Astrocyte (in vitro differentiated cells and primary cell): ENCODE data around the gene TMEM119. TPM values are rescaled to one million over a fixed set of nuclear protein-coding genes. Genes with fewer than 3 reads are reported as not detected.

Experiments used
- DNase-seq: peaks from one replicate; pipeline ENCODE4 v3.0.0-alpha.2; 2010; ENCODE audit warnings: low read depth
- FAIRE-seq: peaks from 2 replicates; lab custom pipeline; 2011; peaks lifted over from hg19 to GRCh38; lab: Jason Lieb, UNC
- H2AFZ ChIP-seq: 2 replicates; pipeline ENCODE4 v1.6.0; 2012; ENCODE audit warnings: low read depth, low read length, inconsistent platforms
- H3K27ac ChIP-seq: 2 replicates; pipeline ENCODE4 v1.5.1; 2011; ENCODE audit warnings: low read depth, low read length, inconsistent platforms
- H3K27me3 ChIP-seq: 2 replicates; pipeline ENCODE4 v1.6.0; 2011; ENCODE audit warnings: low read length, inconsistent platforms; ENCODE audit not compliant: insufficient read depth
- H3K36me3 ChIP-seq: 2 replicates; pipeline ENCODE4 v1.5.1; 2011; ENCODE audit warnings: low read length, inconsistent platforms; ENCODE audit not compliant: insufficient read depth
- H3K4me1 ChIP-seq: 2 replicates; pipeline ENCODE4 v1.5.1; 2011; ENCODE audit warnings: low read length, inconsistent platforms; ENCODE audit not compliant: insufficient read depth
- H3K4me2 ChIP-seq: 2 replicates; pipeline ENCODE4 v1.6.0; 2012; ENCODE audit warnings: low read length, inconsistent platforms
- H3K4me3 ChIP-seq: 2 replicates; pipeline ENCODE4 v1.5.1; 2011; ENCODE audit warnings: low read depth, mild to moderate bottlenecking, low read length, inconsistent platforms; ENCODE audit not compliant: insufficient read depth
- H3K79me2 ChIP-seq: 2 replicates; pipeline ENCODE4 v1.6.0; 2012; ENCODE audit warnings: mild to moderate bottlenecking, low read length, inconsistent platforms; ENCODE audit not compliant: insufficient read depth
- H3K9ac ChIP-seq: 2 replicates; pipeline ENCODE4 v1.6.0; 2012; ENCODE audit warnings: mild to moderate bottlenecking, low read length, inconsistent platforms
- H3K9me3 ChIP-seq: 2 replicates; pipeline ENCODE4 v1.5.1; 2012; ENCODE audit warnings: low read depth, mild to moderate bottlenecking, low read length, inconsistent platforms; ENCODE audit not compliant: insufficient read depth
- H4K20me1 ChIP-seq: 2 replicates; pipeline ENCODE4 v1.6.0; 2012; ENCODE audit warnings: low read length, inconsistent platforms; ENCODE audit not compliant: insufficient read depth
- H3K27ac Mint-ChIP-seq: one replicate; pipeline ENCODE4 v1.8.0; 2021; ENCODE audit warnings: mild to moderate bottlenecking, mixed read lengths; ENCODE audit not compliant: unreplicated experiment
- H3K27me3 Mint-ChIP-seq: one replicate; pipeline ENCODE4 v1.8.0; 2021; ENCODE audit warnings: low read depth, mixed read lengths; ENCODE audit not compliant: unreplicated experiment
- H3K36me3 Mint-ChIP-seq: one replicate; pipeline ENCODE4 v1.8.0; 2021; ENCODE audit warnings: low read depth, mixed read lengths; ENCODE audit not compliant: unreplicated experiment
- H3K4me1 Mint-ChIP-seq: one replicate; pipeline ENCODE4 v1.8.0; 2021; ENCODE audit warnings: low read depth, mixed read lengths; ENCODE audit not compliant: unreplicated experiment
- H3K4me3 Mint-ChIP-seq: one replicate; pipeline ENCODE4 v1.8.0; 2021; ENCODE audit warnings: mild to moderate bottlenecking, moderate library complexity, mixed read lengths; ENCODE audit not compliant: unreplicated experiment
- H3K9me3 Mint-ChIP-seq: one replicate; pipeline ENCODE4 v1.8.0; 2021; ENCODE audit warnings: mild to moderate bottlenecking, mixed read lengths; ENCODE audit not compliant: unreplicated experiment
- EZH2 ChIP-seq: IDR thresholded peaks from 2 replicates; pipeline ENCODE4 v1.6.1; 2012; ENCODE audit warnings: mild to moderate bottlenecking, low read length, inconsistent platforms; ENCODE audit not compliant: insufficient read depth
- total RNA-seq: library from RNA; stranded (reverse); gene quantifications from 2 replicates; pipeline ENCODE4 v1.2.1, GENCODE V29; 2021
- TF ChIP-seq, protein P1 (sequence below): IDR thresholded peaks from 2 replicates; pipeline ENCODE4 v1.5.1; 2011; ENCODE audit warnings: low read depth, mild to moderate bottlenecking, inconsistent platforms, low read length, moderate library complexity; ENCODE audit not compliant: insufficient read depth

TMEM119 gene
- total RNA-seq, 1 donor from 2014 or later, result 0.91 TPM

- H3K27me3 Mint-ChIP-seq, result no peaks in the 10 kb centered on the region
- H3K9me3 Mint-ChIP-seq, result peaks cover 1% of the 10 kb centered on the region
- no peak overlapping the region for H2AFZ ChIP-seq
- no peak overlapping the region for H3K4me2 ChIP-seq
- H3K79me2 ChIP-seq, result no peaks in the 10 kb centered on the region
- peaks cover 29% of the 10 kb centered on the region for H3K4me1 Mint-ChIP-seq
- no peak for FAIRE-seq
- no peak overlapping the region for H3K27ac Mint-ChIP-seq
- H3K36me3 Mint-ChIP-seq, result no peaks in the 10 kb centered on the region
- no peak overlapping the region for H3K9ac ChIP-seq
- DNase-seq, result no peak
- no peaks in the 10 kb centered on the region for H3K4me1 ChIP-seq
- no peak overlapping the region for H3K4me3 ChIP-seq
- no peaks in the 10 kb centered on the region for H4K20me1 ChIP-seq
- no peak overlapping the region for H3K27ac ChIP-seq
- H3K27me3 ChIP-seq, result no peaks in the 10 kb centered on the region
- H3K4me3 Mint-ChIP-seq, result no peak overlapping the region
- H3K36me3 ChIP-seq, result no peaks in the 10 kb centered on the region
- H3K9me3 ChIP-seq, result no peaks in the 10 kb centered on the region
- TF ChIP-seq EZH2, result no peak
- TF ChIP-seq, protein P1, sequence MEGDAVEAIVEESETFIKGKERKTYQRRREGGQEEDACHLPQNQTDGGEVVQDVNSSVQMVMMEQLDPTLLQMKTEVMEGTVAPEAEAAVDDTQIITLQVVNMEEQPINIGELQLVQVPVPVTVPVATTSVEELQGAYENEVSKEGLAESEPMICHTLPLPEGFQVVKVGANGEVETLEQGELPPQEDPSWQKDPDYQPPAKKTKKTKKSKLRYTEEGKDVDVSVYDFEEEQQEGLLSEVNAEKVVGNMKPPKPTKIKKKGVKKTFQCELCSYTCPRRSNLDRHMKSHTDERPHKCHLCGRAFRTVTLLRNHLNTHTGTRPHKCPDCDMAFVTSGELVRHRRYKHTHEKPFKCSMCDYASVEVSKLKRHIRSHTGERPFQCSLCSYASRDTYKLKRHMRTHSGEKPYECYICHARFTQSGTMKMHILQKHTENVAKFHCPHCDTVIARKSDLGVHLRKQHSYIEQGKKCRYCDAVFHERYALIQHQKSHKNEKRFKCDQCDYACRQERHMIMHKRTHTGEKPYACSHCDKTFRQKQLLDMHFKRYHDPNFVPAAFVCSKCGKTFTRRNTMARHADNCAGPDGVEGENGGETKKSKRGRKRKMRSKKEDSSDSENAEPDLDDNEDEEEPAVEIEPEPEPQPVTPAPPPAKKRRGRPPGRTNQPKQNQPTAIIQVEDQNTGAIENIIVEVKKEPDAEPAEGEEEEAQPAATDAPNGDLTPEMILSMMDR, result no peak
Measured at GRCh38 chr12:108583991-108584390, 13.9 kb downstream of the TMEM119 start.

DNA sequence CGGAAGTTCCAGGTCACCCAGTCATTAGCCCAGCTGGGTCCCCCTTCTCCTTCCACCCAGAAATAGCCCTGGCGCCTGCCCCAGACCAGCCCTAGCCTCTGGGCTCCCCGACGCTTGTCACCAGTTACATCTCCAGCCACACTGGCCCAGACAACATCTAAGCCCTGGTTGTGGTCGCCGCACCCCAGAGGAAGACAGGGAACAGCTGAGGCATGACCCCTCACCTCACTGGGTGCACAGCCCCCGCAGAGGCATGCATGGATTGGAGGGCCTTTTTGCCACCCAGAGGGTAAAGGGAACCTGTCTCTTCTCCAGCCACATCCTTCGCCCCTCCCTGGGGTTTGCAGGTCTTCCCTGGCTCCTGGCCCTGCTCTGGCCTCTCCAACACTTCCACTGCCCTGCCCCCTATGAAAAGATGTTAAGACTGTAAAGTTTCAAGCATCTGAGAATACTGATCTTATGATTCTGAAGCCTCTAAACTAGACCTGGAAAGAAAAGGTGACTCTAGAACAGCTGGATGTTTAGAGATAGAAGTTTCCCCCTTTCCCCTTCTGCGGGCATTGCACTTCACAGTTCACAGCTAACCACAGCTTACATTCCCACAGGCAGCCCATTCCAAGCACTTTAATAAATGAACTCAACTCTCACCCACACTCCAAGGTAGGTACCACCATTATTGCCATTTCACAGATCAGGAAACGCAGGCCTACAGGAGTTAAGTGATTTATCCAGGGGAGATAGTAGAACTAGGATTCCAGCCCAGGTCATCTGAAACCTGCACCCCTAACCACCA lies 14.7 kb downstream of the TMEM119 start:
- DNase-seq (no peak), FAIRE-seq (no peak)
- no peaks in the 10 kb centered on the region for H3K4me1 ChIP-seq
- Mint-ChIP-seq H3K27me3 (no peaks in the 10 kb centered on the region), H3K4me3 (no peak overlapping the region), H3K27ac (peak overlapping the region; percentile 49), H3K4me1 (peaks cover 29% of the 10 kb centered on the region), H3K9me3 (peaks cover 3% of the 10 kb centered on the region), H3K36me3 (no peaks in the 10 kb centered on the region)
- H4K20me1 ChIP-seq, result no peaks in the 10 kb centered on the region
- TF ChIP-seq, protein P1, result no peak
- TF ChIP-seq EZH2, result no peak
- H3K36me3 ChIP-seq, result no peaks in the 10 kb centered on the region
- no peaks in the 10 kb centered on the region for H3K79me2 ChIP-seq
- no peak overlapping the region for H3K4me2 ChIP-seq
- no peak overlapping the region for H3K4me3 ChIP-seq
- no peak overlapping the region for H3K9ac ChIP-seq
- no peak overlapping the region for H3K27ac ChIP-seq
- no peaks in the 10 kb centered on the region for H3K27me3 ChIP-seq
- no peaks in the 10 kb centered on the region for H3K9me3 ChIP-seq
- H2AFZ ChIP-seq, result no peak overlapping the region

GRCh38 chr12:108582509-108582908 lies 15.4 kb downstream of the TMEM119 start:
- Histone ChIP-seq H2AFZ (no peak overlapping the region), H3K36me3 (no peaks in the 10 kb centered on the region), H3K4me3 (no peak overlapping the region), H3K9ac (no peak overlapping the region), H3K27ac (no peak overlapping the region), H3K4me2 (no peak overlapping the region), H3K9me3 (no peaks in the 10 kb centered on the region), H3K4me1 (no peaks in the 10 kb centered on the region), H3K27me3 (no peaks in the 10 kb centered on the region), H4K20me1 (no peaks in the 10 kb centered on the region), H3K79me2 (no peaks in the 10 kb centered on the region)
- Mint-ChIP-seq H3K27me3 (no peaks in the 10 kb centered on the region), H3K9me3 (peaks cover 3% of the 10 kb centered on the region), H3K4me1 (peaks cover 29% of the 10 kb centered on the region), H3K36me3 (no peaks in the 10 kb centered on the region), H3K4me3 (no peak overlapping the region), H3K27ac (no peak overlapping the region)
- DNase-seq, result no peak
- no peak for FAIRE-seq
- TF ChIP-seq, protein P1, result no peak
- no peak for TF ChIP-seq EZH2
